HTERT RPE-1 (cell line): ENCODE data around the gene MYLK.
"Not testable (repeated sequence)": the region's sequence is repeated elsewhere in the genome, so short reads cannot be mapped to it uniquely, and the experiment has no call there.

Source experiments
- in situ Hi-C: fragments of 300-500 bp; cut with MboI; formaldehyde crosslinking; loops from 4 replicates; pipeline ENCODE4 v1.14.3; 2020; ENCODE audit warnings: low sequenced_read_pairs

The MYLK gene

GRCh38 chr3:123728991-123729390, 155.1 kb downstream of the MYLK start:
- in situ Hi-C loops: no loop called here

DNA sequence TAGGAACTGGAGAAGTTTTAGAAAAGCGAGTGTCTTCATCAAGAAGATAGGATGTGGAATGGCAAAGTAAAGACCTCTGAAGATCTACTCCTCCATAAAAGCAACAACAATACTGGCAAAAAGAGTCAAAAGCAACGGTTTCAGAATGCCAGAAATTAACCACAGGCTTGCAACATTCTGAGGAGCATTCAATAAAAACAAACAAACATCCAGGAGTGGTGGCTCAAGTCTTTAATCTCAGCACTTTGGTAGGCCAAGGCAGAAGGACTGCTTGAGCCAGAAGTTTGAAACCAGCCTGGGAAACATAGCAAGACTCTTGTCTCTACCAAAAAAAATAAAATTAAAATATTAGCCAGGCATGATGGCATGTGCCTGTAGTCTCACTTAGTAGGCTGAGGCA, 156.1 kb downstream of the MYLK start:
- in situ Hi-C loops: no loop called here

DNA sequence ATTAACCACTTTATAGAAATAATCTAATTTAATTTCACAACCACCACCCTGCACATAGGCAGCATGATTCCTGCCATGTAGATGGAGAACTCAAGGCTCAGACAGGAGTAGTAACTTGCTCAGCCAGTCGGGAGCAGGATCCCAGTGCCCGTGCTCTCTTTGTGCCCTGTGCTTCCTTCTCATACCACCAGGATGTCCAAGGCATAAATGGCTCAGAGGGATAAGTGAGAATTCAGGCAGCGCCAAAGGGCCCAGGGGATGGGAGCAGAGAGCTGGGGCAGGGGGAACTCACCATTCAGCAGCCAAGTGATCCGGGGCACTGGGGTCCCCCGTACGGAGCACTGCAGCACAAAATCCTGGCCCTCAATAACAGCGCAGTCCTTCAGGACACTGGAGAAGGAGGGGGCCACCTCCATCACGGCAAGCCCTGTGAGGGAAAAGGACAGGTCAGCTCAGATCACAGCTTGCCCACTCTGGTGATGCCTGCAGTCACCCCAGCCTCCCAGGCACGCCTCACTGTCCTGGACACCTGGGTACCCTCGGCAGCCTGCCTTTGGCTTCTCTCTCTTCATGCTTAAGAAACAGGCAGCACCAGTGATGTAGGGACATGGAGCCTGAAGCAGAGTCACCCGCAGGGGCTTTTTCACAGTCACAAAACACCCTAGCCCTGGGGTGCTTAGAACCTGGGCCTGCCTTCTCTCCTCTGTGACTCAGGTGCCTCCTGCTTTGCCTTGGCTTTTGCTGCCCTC, 158.3 kb downstream of the MYLK start:
- in situ Hi-C loops: no loop called here

- in situ Hi-C loops: no loop called here
These were observed 159.8 kb downstream of the MYLK start for GRCh38 chr3:123724306-123724705.

DNA sequence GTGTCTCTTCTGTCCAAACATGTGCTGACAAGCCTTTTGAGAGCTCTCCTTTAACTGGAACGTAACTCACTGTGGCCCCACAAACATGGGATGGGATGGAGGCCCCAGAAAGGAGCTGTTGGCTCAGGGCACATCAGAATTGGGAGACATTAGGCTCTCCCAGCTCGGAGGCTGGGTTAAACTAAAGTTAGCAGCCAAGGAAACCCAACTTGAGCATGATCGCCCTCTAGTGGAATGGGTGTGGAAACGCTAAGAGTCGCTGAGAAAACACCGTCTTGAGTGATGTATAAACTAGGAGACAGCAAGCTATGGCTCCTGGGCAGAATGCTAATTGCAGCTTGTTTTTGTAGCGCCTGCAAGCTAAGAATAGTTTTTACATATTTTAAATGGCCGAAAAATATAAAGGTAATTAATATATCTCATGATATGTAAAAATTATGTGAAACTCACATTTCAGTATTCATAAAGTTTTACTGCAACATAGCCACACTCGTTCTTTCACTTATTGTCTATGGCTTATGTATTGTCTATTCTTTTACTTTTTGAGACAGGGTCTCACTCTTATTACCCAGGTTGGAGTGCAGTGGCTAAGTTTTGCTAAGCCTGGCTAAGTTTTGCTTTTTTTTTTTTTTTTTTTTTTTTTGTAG, 160.5 kb downstream of the MYLK start:
- in situ Hi-C loops: no loop called here

DNA sequence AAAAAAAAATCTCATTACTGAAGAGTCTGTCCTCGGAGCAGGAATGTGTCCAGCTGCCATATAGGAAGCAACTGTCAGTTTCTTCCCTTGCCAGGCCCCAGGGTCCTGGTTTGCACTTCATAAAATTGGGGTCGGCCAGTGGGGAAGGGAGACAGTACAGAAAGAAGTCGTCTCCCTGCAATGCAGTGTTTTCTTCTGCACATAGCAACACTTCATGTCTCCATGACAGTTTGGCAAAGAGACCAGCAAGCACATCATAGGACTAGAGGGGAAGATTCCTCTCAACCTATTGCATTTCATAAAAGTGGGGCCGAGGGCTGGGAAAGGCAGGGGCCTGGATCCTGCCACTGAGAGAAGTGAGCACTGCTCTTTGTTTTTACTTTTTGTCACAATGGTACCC, 161.1 kb downstream of the MYLK start:
- in situ Hi-C loops: no loop called here

GRCh38 chr3:123722456-123722855, 161.7 kb downstream of the MYLK start:
- in situ Hi-C loops: no loop called here

GRCh38 chr3:123722021-123722420, 162.1 kb downstream of the MYLK start:
- in situ Hi-C loops: no loop called here

- in situ Hi-C loops: not testable (repeated sequence)
These were observed 162.9 kb downstream of the MYLK start for GRCh38 chr3:123721095-123721689.

- in situ Hi-C loops: no loop called here
These were observed 163.5 kb downstream of the MYLK start for GRCh38 chr3:123720638-123721037.

DNA sequence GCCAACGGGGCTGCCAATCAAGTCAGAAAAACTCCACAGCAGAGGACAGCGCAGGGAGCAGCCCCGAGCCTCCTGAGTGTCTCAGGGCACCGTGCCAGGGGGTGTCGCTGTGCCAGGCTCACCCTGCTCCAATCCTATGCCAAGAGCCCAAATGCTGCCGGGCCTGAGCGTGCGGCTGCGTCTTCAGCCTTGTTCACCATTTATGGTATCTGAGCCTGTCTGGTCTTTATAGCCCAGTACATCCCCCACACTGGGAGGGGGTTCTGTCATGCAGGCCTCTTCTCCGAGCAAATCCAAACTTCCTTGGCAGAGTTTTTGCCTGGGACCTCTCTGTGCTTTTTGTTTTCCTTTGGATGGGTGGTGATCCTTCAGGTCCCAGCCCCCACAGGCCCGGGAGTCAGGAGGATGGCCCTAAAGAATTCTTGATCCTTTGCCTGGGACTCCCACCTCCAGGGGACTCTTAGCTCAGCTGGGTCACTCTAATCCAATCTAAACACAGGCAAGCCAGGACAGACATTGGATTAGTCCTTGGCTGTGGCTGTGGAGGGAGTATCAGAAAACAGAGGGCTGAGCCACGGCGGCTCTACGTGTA, 164.2 kb downstream of the MYLK start:
- in situ Hi-C loops: no loop called here

GRCh38 chr3:123719061-123719756, 164.9 kb downstream of the MYLK start:
- in situ Hi-C loops: not testable (repeated sequence)

DNA sequence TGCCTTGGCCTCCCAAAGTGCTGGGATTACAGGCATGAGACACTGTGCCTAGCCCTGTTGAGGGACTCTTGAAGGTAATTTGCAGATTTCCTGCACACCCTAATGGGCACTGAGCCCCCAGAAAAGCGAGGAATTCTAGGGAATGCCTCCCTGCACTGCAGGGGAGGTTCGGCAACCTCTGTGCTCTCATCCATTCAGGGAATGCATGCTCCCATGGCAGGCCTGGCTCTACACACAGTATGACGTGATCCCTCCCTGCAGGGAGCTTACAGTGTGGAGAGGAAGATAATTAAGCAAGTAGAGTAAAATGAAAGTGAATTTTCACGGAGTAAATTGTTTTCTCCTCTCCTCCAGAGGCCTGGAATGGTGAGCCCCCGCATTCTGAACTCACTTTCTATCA, 166.0 kb downstream of the MYLK start:
- in situ Hi-C loops: no loop called here

DNA sequence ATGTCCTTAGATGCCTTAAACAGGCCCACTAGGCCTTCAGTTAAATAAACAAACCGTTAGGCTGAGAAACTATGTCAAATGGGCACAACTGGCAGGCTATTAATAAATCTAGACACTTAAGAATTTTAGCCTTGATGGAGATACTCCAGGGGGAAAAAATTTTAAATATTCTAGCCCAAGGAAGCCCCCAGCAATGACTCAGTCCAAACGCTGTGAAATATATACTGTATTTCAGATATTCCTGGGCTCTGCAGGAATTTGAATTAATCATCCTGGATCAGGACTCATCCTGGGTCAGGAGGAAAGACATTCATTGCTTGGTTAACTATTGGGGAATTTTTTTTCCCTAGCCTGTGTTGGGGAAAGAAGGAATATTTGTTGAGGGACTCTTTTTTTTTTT, 166.7 kb downstream of the MYLK start:
- in situ Hi-C loops: not testable (repeated sequence)

GRCh38 chr3:123716411-123716810, 167.7 kb downstream of the MYLK start:
- in situ Hi-C loops: no loop called here

DNA sequence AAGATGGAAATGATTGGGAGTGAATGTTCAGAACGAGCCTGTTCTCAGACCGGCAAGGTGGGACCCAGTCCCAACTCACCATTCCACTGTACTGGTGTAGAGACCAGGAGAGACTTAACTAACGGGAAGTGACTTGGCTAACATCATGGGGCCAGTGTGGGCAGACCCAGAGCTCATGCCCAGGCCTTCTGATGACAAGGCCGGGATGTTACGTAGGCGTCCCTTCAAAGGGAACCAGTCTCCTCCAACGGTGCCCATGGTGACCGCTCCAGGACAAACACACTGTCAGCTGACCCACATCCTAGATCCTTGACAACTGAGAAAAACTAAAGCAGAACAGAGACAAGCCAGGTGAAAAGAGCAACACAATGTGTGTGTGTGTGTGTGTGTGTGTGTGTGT, 170.9 kb downstream of the MYLK start:
- in situ Hi-C loops: no loop called here

- in situ Hi-C loops: no loop called here
These were observed 171.9 kb downstream of the MYLK start for GRCh38 chr3:123712077-123712860.

DNA sequence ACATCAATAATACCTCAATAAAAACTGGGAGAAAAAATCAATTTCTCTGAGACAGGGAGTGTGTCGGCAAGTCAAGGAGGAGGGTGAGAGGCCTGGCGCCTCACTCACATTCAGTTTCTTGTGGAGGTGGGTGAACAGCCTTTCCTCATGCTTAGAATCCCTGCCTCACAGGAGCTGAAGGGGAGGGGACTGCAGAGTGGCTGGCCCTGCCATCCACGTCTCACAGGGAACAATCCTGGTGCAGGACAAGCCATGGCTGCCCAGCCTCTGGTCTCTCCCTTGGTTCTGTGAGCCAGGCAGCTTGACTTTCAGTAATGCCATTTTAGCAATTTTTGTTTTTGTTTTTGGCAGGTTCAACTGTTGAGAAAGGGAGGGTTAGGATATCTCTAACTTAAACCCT, 172.8 kb downstream of the MYLK start:
- in situ Hi-C loops: no loop called here

DNA sequence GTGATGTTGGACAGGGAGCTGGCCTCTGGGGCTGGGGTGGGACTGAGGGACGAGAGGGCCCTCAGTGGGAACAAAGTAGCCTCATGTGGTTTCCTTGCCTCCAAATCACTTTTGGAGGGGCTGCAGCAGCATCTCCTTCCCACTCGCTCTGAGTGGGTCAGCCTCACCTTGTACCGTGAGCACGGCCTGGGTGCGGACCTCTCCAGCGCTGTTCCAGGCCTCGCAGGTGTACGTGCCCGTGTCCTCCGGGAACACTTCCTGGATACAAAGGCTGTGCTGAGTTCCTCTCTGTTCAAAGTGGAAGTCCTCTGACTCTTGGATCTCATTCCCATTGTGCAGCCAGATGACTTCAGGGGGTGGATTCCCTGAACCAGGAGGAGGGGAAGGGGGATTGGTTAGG, 175.6 kb downstream of the MYLK start:
- in situ Hi-C loops: no loop called here

DNA sequence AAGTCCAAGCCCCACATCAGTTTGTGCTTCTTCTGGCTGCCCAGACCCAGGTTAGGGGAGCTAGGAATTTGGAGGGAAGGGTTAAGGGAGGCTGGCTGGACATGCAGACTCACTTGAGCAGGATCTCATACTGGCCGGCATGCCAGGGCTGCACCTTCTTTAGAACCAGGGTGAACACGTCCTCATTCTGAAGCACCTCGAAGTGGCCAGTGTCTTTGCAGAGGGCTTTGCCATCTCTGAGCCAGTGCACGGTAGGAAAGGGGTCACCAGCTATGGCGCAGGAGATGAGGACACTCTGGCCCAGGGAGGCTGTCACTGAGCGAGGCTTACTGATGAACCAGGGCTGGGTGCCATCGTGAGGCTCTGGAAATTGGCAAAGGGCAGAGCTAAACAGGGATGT, 176.5 kb downstream of the MYLK start:
- in situ Hi-C loops: not testable (repeated sequence)

DNA sequence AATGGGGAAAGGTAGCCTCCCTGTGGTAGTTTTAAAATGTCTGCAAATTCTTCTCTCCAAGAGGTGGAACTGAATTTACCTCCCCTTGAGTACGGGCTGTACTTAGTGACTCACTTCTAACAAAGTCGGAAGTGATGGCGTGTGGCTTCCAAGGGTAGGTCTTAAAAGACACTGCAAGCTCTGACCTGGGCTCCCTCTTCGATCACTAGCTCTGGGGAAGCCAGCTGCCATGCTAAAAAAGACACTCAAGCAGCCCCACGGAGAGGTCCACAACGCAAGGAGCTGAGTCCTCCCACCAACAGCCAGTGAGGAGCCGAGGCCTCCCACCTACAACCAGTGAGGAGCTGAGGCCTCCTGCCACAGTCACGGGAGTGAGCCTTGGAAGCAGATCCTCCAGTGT, 177.3 kb downstream of the MYLK start:
- in situ Hi-C loops: no loop called here
